HG03571 (cell line): ENCODE data around the gene SEC14L5.

Experiments
- ATAC-seq: cut with Tn5 transposase; IDR thresholded peaks from one replicate; pipeline ENCODE4 v1.9.1; 2021; ENCODE audit not compliant: unreplicated experiment

SEC14L5 gene

DNA sequence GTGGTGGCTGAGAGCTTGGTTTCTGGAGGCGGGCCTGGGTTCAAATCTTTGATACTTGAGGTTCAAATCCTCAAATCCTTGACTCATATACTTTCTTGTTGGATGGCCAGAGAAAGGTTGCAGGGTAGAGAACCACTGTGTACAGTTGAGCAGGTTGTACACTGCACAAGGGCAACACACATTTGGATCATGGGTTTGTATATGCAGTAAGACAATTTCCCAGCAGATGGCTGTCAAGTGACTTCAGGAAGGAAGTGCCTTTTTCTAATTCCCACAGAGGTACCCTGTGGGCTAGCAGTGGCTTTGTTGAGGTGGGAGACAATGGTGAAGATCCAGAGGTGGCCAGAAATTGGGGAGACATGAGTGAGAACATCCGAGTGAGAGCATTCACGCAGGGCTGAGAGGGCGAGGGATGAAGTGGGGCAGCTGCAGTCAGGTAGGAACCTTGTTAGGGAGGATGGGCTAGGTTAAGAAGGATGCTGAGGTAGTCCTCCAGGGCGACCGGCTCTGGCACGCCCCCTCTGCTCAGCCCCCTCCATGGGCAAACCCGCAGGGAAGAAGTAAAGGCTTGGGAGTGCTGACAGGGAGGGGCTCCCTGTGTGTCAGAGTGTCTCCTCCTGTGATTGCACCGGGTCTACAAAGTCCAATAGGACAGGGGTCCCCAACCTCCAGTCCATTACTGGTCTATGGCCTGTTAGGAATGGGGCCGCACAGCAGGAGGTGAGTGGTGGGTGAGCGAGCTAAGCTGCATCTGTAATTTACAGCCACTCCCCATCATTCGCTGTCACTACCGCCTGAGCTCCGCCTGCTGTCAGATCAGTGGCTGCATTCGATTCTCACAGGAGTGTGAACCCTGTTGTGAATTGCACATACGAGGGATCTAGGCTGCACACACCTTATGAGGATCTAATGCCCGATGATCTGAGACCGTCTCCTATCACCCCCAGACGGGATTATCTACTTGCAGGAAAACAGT lies 104.9 kb downstream of the SEC14L5 start:
- ATAC-seq, result no peak

DNA sequence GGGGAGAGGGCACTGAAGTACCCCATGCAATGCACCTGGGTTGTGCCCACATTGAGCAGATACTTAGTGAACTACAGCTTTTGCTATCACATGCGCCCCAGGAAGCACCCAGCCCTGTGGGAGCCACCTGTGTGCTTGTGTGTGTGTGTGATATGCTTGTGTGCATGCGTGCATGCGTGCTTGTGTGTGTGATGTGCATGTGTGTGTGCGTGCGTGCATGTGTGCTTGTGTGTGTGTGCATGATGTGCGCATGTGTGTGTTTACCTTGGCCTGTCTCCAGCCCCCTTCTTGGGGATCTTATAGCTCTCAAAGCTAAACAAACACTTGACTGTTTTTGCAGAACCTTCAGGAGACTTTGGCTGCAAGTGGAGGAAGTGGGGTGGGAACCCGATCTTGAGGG lies 106.8 kb downstream of the SEC14L5 start:
- ATAC-seq, result no peak

DNA sequence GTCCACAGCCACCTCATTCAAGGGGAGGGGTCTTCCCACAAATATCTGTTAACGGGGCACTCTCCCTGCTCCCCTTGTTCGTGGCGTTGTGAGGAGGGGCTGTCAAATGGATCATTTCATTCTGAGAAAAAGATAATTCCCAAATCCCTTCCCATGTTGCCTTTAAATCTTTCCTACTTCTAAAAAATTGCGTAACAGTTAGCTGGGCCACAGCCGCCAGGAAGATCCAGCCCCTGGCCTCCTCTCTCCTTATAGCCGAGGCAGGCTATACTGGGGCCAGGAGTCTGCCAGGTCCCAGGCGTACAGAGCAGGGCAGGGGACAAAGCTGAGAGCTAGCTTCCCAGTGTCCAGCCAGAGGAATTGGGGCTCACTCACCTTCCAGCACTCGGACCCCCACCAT lies 107.2 kb downstream of the SEC14L5 start:
- no peak for ATAC-seq

DNA sequence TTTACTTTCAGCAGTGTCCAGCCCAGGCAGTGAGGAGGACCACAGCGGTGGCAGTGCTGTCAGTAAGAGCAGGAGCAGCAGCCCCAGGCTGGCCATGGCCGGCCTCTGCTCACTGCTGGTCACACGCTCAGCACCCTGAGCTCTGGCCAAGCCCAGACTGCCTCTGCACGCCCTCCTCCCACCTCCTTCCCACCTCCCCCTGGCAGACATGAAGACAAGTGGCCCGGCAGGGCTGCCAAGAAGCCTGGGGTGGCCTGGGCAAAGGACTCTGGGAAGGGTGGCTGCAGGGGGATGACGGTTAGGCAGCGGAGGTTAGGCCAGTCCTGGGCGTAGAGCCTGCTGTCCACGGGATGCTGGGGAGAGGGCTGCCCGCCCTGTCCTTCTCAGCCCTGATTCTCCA lies 107.7 kb downstream of the SEC14L5 start, which contains the start of gene C16orf89:
TSS of gene C16orf89 (minus strand) at position 144 of the 400 bp plus-strand sequence. CDS start at position 96, 48 bp downstream.
- no peak for ATAC-seq

DNA sequence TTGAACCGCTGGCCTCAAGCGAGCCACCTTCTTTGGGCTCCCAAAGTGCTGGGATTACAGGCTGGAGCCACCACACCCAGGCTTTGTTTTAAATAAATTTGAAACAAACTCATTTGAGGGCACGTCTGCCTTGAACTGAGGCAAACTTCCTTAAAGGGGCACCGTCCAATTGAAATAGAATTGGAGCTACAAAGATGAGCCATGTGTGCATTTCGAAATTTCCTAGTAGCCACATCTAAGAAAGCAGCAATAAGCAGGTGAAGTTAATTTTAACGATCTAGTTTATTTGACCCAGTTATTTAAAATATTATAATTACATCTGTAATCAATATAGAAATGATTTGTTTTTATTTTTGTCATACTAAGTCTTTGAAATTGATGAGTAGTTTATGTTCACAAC lies 108.4 kb downstream of the SEC14L5 start:
- no peak for ATAC-seq
